Activated naive CD4-positive, alpha-beta T cell treated with anti-CD3 and anti-CD28 coated beads for 36 hours (primary cell): ENCODE data around the gene GIGYF2. TPM values are rescaled to one million over a fixed set of nuclear protein-coding genes. Genes with fewer than 3 reads are reported as not detected.

ENCODE experiments used
- CTCF ChIA-PET: fragments of 350-600 bp; sonication (Branson Sonifier 250); formaldehyde crosslinking; loops from one replicate; lab custom pipeline; 2021; ENCODE audit warnings: antibody characterized with exemption; lab: Charles Lee
- DNase-seq: peaks from one replicate; pipeline ENCODE4 v3.0.0-alpha.2; 2020
- H3K27ac Mint-ChIP-seq: one replicate; pipeline ENCODE4 v1.8.0; 2021; ENCODE audit warnings: mild to moderate bottlenecking, mixed read lengths
- H3K27me3 Mint-ChIP-seq: one replicate; pipeline ENCODE4 v1.8.0; 2021; ENCODE audit warnings: low read depth, mixed read lengths
- H3K36me3 Mint-ChIP-seq: one replicate; pipeline ENCODE4 v1.8.0; 2021; ENCODE audit warnings: low read depth, mixed read lengths
- H3K4me1 Mint-ChIP-seq: one replicate; pipeline ENCODE4 v1.8.0; 2021; ENCODE audit warnings: low read depth, mixed read lengths
- H3K4me3 Mint-ChIP-seq: one replicate; pipeline ENCODE4 v1.8.0; 2021; ENCODE audit warnings: mild to moderate bottlenecking, moderate library complexity, mixed read lengths
- H3K9me3 Mint-ChIP-seq: one replicate; pipeline ENCODE4 v1.8.0; 2021; ENCODE audit warnings: mixed read lengths
- intact Hi-C: fragments of 100-400 bp; cut with micrococcal nuclease; formaldehyde crosslinking; loops from one replicate; pipeline ENCODE4 v1.15.1; 2023
- total RNA-seq, 2 experiments: library from RNA; stranded (reverse); gene quantifications; one replicate each; pipeline ENCODE4 v1.2.3, GENCODE V29; 2021

The GIGYF2 gene
- total RNA-seq, 2 experiments from 2014 or later = 49.7 to 52.8 TPM

DNA sequence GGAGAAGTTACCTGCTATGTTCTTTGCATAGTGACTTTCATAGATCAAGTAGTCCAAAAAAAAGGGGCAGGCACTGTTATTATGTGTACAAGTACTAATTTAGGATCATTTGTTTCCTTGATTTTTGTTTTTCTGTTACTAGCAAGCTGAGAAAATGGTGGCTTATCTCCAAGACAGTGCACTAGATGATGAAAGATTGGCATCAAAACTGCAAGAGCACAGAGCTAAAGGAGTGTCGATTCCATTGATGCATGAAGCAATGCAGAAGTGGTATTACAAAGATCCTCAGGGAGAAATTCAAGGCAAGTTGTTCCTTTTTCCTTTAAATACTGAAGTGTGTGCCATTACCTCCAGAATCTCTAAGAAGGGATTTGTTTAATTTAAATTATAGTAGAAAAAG, 98.8 kb downstream of the GIGYF2 start:
- peaks cover 52% of the 10 kb centered on the region for H3K36me3 Mint-ChIP-seq
- CTCF ChIA-PET = no interaction called here
- no peak for DNase-seq
- no peaks in the 10 kb centered on the region for H3K9me3 Mint-ChIP-seq
- no peaks in the 10 kb centered on the region for H3K4me1 Mint-ChIP-seq
- H3K27me3 Mint-ChIP-seq = no peaks in the 10 kb centered on the region
- intact Hi-C loops = no loop called here
- H3K27ac Mint-ChIP-seq = no peak overlapping the region
- H3K4me3 Mint-ChIP-seq = no peak overlapping the region

- Mint-ChIP-seq H3K4me1 (no peaks in the 10 kb centered on the region), H3K9me3 (peaks cover 4% of the 10 kb centered on the region), H3K27ac (no peak overlapping the region), H3K4me3 (no peak overlapping the region), H3K36me3 (peaks cover 56% of the 10 kb centered on the region), H3K27me3 (no peaks in the 10 kb centered on the region)
- intact Hi-C loops = no loop called here
- no peak for DNase-seq
- CTCF ChIA-PET = interaction anchor here (0.6 kb wide), 1 partner anchor 115 kb away, joined by 3 read pairs; no protein-coding TSS in a partner anchor
Observed at GRCh38 chr2:232798187-232798586, 101.1 kb downstream of the GIGYF2 start.

- H3K36me3 Mint-ChIP-seq = peaks cover 57% of the 10 kb centered on the region
- intact Hi-C loops = no loop called here
- H3K9me3 Mint-ChIP-seq = peaks cover 4% of the 10 kb centered on the region
- CTCF ChIA-PET = no interaction called here
- H3K4me1 Mint-ChIP-seq = no peaks in the 10 kb centered on the region
- DNase-seq = no peak
- no peak overlapping the region for H3K4me3 Mint-ChIP-seq
- no peaks in the 10 kb centered on the region for H3K27me3 Mint-ChIP-seq
- H3K27ac Mint-ChIP-seq = no peak overlapping the region
Observed at GRCh38 chr2:232800166-232800565, 103.0 kb downstream of the GIGYF2 start.

- DNase-seq = no peak
Observed at GRCh38 chr2:232802091-232802490, 105.0 kb downstream of the GIGYF2 start.

DNA sequence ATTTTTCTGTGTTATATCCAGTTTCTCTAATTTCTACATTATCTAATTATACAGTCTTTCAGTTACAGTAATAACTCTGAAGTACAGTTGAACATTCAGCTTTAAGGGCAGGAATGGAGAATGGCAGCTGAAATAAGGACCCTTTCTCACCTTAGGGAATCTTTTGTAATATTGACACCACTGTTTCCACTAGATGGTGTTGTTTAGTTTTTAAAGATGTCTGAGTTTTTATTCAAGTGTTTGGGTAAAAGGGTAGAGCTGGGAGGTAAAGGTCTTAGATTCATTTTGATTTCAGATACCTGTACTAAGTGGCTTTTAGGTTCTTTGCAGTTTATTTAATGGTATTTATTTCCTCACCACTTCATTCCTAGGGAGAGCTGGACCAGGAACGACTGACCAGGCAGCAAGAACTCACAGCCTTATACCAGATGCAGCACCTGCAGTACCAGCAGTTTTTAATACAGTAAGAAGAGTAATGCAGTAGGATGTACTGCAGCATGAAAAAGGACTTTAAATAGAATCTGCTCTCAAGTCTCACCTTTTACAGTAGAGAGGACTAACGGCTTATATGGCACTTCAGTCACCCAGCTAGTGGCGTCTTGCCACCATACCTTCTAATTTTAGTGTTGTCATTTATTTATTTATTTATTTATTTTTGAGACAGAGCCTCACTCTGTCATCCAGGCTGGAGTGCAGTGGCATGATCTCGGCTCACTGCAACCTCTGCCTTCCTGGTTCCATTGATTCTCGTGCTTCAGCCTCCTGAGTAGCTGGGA, 112.4 kb downstream of the GIGYF2 start:
- DNase-seq = no peak
- Mint-ChIP-seq H3K27ac (no peak overlapping the region), H3K4me1 (no peaks in the 10 kb centered on the region), H3K9me3 (no peaks in the 10 kb centered on the region), H3K36me3 (peaks cover 17% of the 10 kb centered on the region), H3K27me3 (no peaks in the 10 kb centered on the region), H3K4me3 (no peak overlapping the region)
- intact Hi-C loops = loop anchor here (1.0 kb wide), 1 partner anchor 442 kb away; the partner anchor contains the start of gene ATG16L1
- CTCF ChIA-PET = no interaction called here

More at GRCh38 chr2:232802091-232802490, 105.0 kb downstream of the GIGYF2 start:
- intact Hi-C loops = no loop called here
- Mint-ChIP-seq H3K4me3 (no peak overlapping the region), H3K27me3 (no peaks in the 10 kb centered on the region), H3K4me1 (no peaks in the 10 kb centered on the region), H3K27ac (no peak overlapping the region), H3K9me3 (peaks cover 4% of the 10 kb centered on the region), H3K36me3 (peaks cover 48% of the 10 kb centered on the region)
- CTCF ChIA-PET = no interaction called here

DNA sequence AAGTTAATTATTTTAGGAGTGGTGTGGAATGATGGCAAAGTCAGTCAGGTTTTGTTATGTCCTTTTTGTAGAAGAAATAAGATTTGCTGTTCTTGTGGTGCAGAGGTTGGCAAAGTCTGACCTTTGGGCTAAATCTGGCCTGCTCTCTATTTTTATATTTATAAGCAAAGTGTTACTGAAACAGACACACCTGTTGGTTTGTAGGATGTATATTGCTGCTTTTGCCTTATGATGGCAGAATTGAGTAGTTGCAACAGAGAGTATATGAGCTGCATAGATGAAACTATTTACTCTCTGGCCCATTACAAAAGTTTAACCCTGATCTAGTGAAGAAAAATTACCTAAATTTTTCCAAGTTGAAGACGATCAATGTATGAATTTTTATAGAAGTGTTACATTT, 113.3 kb downstream of the GIGYF2 start:
- Mint-ChIP-seq H3K9me3 (no peaks in the 10 kb centered on the region), H3K27me3 (no peaks in the 10 kb centered on the region), H3K4me1 (no peaks in the 10 kb centered on the region), H3K27ac (no peak overlapping the region), H3K36me3 (peaks cover 19% of the 10 kb centered on the region), H3K4me3 (no peak overlapping the region)
- CTCF ChIA-PET = no interaction called here
- no peak for DNase-seq
- intact Hi-C loops = no loop called here

GRCh38 chr2:232815569-232815968, 118.4 kb downstream of the GIGYF2 start:
- Mint-ChIP-seq H3K4me1 (peaks cover 6% of the 10 kb centered on the region), H3K27me3 (no peaks in the 10 kb centered on the region), H3K36me3 (peaks cover 28% of the 10 kb centered on the region), H3K9me3 (no peaks in the 10 kb centered on the region), H3K27ac (no peak overlapping the region), H3K4me3 (no peak overlapping the region)
- CTCF ChIA-PET = no interaction called here
- intact Hi-C loops = no loop called here
- no peak for DNase-seq

DNA sequence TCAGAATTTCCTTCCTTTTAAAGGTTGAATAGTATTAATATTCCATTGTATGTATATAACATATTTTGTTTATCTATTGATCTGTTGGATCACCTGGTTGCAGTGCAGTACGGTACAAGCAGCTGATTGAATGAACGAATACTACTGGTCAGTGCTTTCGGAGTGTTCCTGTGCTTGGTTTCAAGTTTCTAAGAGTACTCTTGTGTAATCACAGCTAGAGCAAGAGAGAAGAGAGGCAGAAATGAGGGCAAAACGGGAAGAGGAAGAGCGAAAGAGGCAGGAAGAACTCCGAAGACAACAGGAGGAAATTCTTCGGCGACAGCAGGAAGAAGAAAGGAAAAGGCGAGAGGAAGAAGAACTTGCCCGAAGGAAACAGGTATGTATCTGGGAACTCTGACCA, 119.5 kb downstream of the GIGYF2 start:
- DNase-seq = no peak
- CTCF ChIA-PET = no interaction called here
- no peaks in the 10 kb centered on the region for H3K9me3 Mint-ChIP-seq
- H3K27me3 Mint-ChIP-seq = no peaks in the 10 kb centered on the region
- peaks cover 6% of the 10 kb centered on the region for H3K4me1 Mint-ChIP-seq
- H3K36me3 Mint-ChIP-seq = peaks cover 29% of the 10 kb centered on the region
- H3K4me3 Mint-ChIP-seq = no peak overlapping the region
- intact Hi-C loops = no loop called here
- no peak overlapping the region for H3K27ac Mint-ChIP-seq

- intact Hi-C loops = no loop called here
- no peaks in the 10 kb centered on the region for H3K27me3 Mint-ChIP-seq
- CTCF ChIA-PET = no interaction called here
- no peak overlapping the region for H3K27ac Mint-ChIP-seq
- H3K9me3 Mint-ChIP-seq = no peaks in the 10 kb centered on the region
- no peak overlapping the region for H3K4me3 Mint-ChIP-seq
- peaks cover 30% of the 10 kb centered on the region for H3K36me3 Mint-ChIP-seq
- peaks cover 6% of the 10 kb centered on the region for H3K4me1 Mint-ChIP-seq
- no peak for DNase-seq
Observed at GRCh38 chr2:232817756-232818155, 120.6 kb downstream of the GIGYF2 start.

DNA sequence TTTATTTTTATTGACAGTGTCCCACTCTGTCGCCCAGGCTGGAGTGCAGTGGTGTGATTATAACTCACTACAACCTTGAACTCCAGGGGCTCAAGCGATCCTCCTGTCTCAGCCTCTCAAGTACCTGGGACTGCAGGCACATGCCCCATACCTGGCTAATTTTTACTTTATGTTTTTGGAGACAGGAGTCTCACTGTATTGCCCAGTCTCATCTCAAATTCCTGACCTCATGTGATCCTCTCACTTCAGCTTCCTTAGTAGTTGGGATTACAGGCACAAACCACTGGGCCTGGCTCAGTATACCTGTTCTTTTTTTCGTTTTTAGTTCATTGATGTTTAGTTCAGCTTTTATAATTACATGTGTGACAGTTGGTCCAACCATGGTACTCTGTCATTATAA, 132.9 kb downstream of the GIGYF2 start:
- H3K27me3 Mint-ChIP-seq = no peaks in the 10 kb centered on the region
- no peaks in the 10 kb centered on the region for H3K4me1 Mint-ChIP-seq
- H3K36me3 Mint-ChIP-seq = peaks cover 31% of the 10 kb centered on the region
- no peak for DNase-seq
- CTCF ChIA-PET = no interaction called here
- H3K9me3 Mint-ChIP-seq = peaks cover 2% of the 10 kb centered on the region
- no peak overlapping the region for H3K4me3 Mint-ChIP-seq
- intact Hi-C loops = no loop called here
- H3K27ac Mint-ChIP-seq = no peak overlapping the region

GRCh38 chr2:232831496-232831895, 134.4 kb downstream of the GIGYF2 start:
- Mint-ChIP-seq H3K27ac (no peak overlapping the region), H3K9me3 (no peaks in the 10 kb centered on the region), H3K27me3 (no peaks in the 10 kb centered on the region), H3K4me1 (no peaks in the 10 kb centered on the region), H3K36me3 (peaks cover 22% of the 10 kb centered on the region), H3K4me3 (no peak overlapping the region)
- DNase-seq = no peak
- CTCF ChIA-PET = no interaction called here
- intact Hi-C loops = no loop called here

- peaks cover 18% of the 10 kb centered on the region for H3K4me1 Mint-ChIP-seq
- intact Hi-C loops = no loop called here
- H3K4me3 Mint-ChIP-seq = no peak overlapping the region
- H3K27me3 Mint-ChIP-seq = no peaks in the 10 kb centered on the region
- peaks cover 20% of the 10 kb centered on the region for H3K36me3 Mint-ChIP-seq
- no peaks in the 10 kb centered on the region for H3K9me3 Mint-ChIP-seq
- no peak for DNase-seq
- H3K27ac Mint-ChIP-seq = no peak overlapping the region
- CTCF ChIA-PET = interaction anchor here (0.6 kb wide), 1 partner anchor 197 kb away, joined by 3 read pairs; no protein-coding TSS in a partner anchor
Observed at GRCh38 chr2:232833830-232834229, 136.7 kb downstream of the GIGYF2 start.

GRCh38 chr2:232835687-232836208, 138.6 kb downstream of the GIGYF2 start:
- H3K4me1 Mint-ChIP-seq = peaks cover 25% of the 10 kb centered on the region
- intact Hi-C loops = loop anchor here (5.0 kb wide), 1 partner anchor 412 kb away; no protein-coding TSS in a partner anchor

More at GRCh38 chr2:232835687-232836208, 138.6 kb downstream of the GIGYF2 start:
- DNase-seq = no peak
- Mint-ChIP-seq H3K27ac (no peak overlapping the region), H3K9me3 (no peaks in the 10 kb centered on the region), H3K36me3 (peaks cover 32% of the 10 kb centered on the region), H3K27me3 (no peaks in the 10 kb centered on the region), H3K4me3 (no peak overlapping the region)
- CTCF ChIA-PET = interaction anchor here (0.6 kb wide), 1 partner anchor 286 kb away, joined by 4 read pairs; no protein-coding TSS in a partner anchor
